ENCODE measurements around the gene IGF2R. TPM values are rescaled to one million over a fixed set of nuclear protein-coding genes. Genes with fewer than 3 reads are reported as not detected.

The IGF2R gene
- total and polyA plus RNA-seq, 2 of the 13 experiments (the other 11 are each of a cell fraction or from before 2014, with no cell fraction given) = 38.3 to 70.0 TPM

DNA sequence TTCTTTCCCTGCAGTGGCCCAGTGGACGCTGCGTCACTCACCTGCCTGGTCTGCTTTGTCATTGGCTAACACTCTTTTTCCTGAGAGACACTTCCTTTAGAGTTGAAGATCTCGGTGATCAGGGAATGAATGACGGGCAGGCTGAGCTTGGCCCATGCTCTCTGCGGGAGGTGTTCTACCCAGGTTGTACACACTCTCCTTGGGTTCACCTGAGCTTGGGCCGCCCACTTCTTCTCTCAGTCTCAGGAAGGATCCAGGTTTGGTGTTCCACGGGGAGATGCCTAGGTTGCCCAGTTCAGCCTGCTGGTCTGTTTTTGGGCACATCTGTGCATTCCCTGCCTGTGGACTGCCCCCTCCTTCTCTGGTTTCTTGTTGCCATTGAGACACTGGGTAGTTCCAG lies 86.0 kb downstream of the IGF2R start:
- FAIRE-seq = no peak
- CTCF ChIA-PET (ENCODE audit: low intra/inter-chr PET ratio, low total read pairs) = no interaction called here
- 95% methylated on average over 7 of the region's 7 CpGs for WGBS (ENCODE audit: low lambda C conversion rate)
- ATAC-seq = no peak
- H4K20me1 ChIP-seq (ENCODE audit: insufficient read depth, low read length) = no peaks in the 10 kb centered on the region
- H2AFZ ChIP-seq (ENCODE audit: low read length) = no peak overlapping the region
- H3K4me3 ChIP-seq (replicated peaks in 1 of 3; ENCODE audit: insufficient read depth in 1 of 3, low read depth in 2 of 3, low read length in 3 of 3) = no peak overlapping the region
- no TSS peak for BruUV-seq (replicated peaks)
- H3K4me1 ChIP-seq (ENCODE audit: insufficient read depth, low read length) = peaks cover 7% of the 10 kb centered on the region; the same call in 1 of the 2 replicates
- no peaks in the 10 kb centered on the region for H3K27me3 ChIP-seq (ENCODE audit: control insufficient read depth in 1 of 2, insufficient read depth in 2 of 2, low read length in 2 of 2)
- no peak for DNase-seq (ENCODE audit: low spot score)
- no peaks in the 10 kb centered on the region for H3K9me3 ChIP-seq (ENCODE audit: low read length)
- no peak overlapping the region for H3K9ac ChIP-seq (ENCODE audit: insufficient read depth, low read depth, low read length)
- intact Hi-C loops (cut with micrococcal nuclease; ENCODE audit: unreplicated experiment) (no loop called here), in situ Hi-C loops (cut with HindIII; ENCODE audit: extremely low pct_ligation_motif_present, low pct_unique_long_range_greater_than_20kb) (no loop called here)
- H3K79me2 ChIP-seq (ENCODE audit: insufficient read depth, low read length) = no peaks in the 10 kb centered on the region
- H3K36me3 ChIP-seq (replicated peaks in 1 of 2; ENCODE audit: control insufficient read depth in 1 of 2, insufficient read depth in 2 of 2, low read length in 2 of 2) = peaks cover 66 to 86% of the 10 kb centered on the region in 2 experiments
- POLR2A ChIA-PET = no interaction called here
- TF ChIP-seq ZGPAT (CRISPR knock-in tag; IDR thresholded peaks at IDR 0.05) = no peak
- TF ChIP-seq, protein P1, sequence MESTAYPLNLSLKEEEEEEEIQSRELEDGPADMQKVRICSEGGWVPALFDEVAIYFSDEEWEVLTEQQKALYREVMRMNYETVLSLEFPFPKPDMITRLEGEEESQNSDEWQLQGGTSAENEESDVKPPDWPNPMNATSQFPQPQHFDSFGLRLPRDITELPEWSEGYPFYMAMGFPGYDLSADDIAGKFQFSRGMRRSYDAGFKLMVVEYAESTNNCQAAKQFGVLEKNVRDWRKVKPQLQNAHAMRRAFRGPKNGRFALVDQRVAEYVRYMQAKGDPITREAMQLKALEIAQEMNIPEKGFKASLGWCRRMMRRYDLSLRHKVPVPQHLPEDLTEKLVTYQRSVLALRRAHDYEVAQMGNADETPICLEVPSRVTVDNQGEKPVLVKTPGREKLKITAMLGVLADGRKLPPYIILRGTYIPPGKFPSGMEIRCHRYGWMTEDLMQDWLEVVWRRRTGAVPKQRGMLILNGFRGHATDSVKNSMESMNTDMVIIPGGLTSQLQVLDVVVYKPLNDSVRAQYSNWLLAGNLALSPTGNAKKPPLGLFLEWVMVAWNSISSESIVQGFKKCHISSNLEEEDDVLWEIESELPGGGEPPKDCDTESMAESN (CRISPR knock-in tag; conservative IDR thresholded peaks at IDR 0.05) = no peak
- TF ChIP-seq, protein P2, sequence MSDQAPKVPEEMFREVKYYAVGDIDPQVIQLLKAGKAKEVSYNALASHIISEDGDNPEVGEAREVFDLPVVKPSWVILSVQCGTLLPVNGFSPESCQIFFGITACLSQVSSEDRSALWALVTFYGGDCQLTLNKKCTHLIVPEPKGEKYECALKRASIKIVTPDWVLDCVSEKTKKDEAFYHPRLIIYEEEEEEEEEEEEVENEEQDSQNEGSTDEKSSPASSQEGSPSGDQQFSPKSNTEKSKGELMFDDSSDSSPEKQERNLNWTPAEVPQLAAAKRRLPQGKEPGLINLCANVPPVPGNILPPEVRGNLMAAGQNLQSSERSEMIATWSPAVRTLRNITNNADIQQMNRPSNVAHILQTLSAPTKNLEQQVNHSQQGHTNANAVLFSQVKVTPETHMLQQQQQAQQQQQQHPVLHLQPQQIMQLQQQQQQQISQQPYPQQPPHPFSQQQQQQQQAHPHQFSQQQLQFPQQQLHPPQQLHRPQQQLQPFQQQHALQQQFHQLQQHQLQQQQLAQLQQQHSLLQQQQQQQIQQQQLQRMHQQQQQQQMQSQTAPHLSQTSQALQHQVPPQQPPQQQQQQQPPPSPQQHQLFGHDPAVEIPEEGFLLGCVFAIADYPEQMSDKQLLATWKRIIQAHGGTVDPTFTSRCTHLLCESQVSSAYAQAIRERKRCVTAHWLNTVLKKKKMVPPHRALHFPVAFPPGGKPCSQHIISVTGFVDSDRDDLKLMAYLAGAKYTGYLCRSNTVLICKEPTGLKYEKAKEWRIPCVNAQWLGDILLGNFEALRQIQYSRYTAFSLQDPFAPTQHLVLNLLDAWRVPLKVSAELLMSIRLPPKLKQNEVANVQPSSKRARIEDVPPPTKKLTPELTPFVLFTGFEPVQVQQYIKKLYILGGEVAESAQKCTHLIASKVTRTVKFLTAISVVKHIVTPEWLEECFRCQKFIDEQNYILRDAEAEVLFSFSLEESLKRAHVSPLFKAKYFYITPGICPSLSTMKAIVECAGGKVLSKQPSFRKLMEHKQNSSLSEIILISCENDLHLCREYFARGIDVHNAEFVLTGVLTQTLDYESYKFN (CRISPR knock-in tag; conservative IDR thresholded peaks at IDR 0.05) = no peak
- TF ChIP-seq SOX13 (IDR thresholded peaks at IDR 0.05) = no peak
- no peak for TF ChIP-seq SOX13 (CRISPR knock-in tag; conservative IDR thresholded peaks at IDR 0.05 in 1 of 2, IDR thresholded peaks at IDR 0.05 in 1 of 2)
- no peak for TF ChIP-seq ISL2 (CRISPR knock-in tag; IDR thresholded peaks at IDR 0.05)
- TF ChIP-seq MEIS1 (CRISPR knock-in tag; IDR thresholded peaks at IDR 0.05; ENCODE audit: borderline replicate concordance) = no peak
- no peak for TF ChIP-seq POLR2A (IDR thresholded peaks at IDR 0.05; ENCODE audit: insufficient read depth in 1 of 2, low read depth in 2 of 2, low read length in 2 of 2)
- no peak for TF ChIP-seq PHF8 (CRISPR knock-in tag; IDR thresholded peaks at IDR 0.05)
- no peak for TF ChIP-seq CHD4 (IDR thresholded peaks at IDR 0.05; ENCODE audit: borderline replicate concordance, low read length)
- no peak for TF ChIP-seq FOXO1 (CRISPR knock-in tag; IDR thresholded peaks at IDR 0.05)
- no peak for TF ChIP-seq NFRKB (IDR thresholded peaks at IDR 0.05)
- TF ChIP-seq YY1 (IDR thresholded peaks at IDR 0.05; ENCODE audit: insufficient read depth, insufficient replicate concordance, low read depth, low read length) = no peak
- TF ChIP-seq BRF2 (CRISPR knock-in tag; IDR thresholded peaks at IDR 0.05) = no peak
- no peak for TF ChIP-seq ZNF710 (CRISPR knock-in tag; IDR thresholded peaks at IDR 0.05; ENCODE audit: borderline replicate concordance)
- no peak for TF ChIP-seq ZBTB1 (CRISPR knock-in tag; IDR thresholded peaks at IDR 0.05; ENCODE audit: borderline replicate concordance)
- H3K27ac ChIP-seq (ENCODE audit: extremely low read length, insufficient read depth, low read length) = no peak overlapping the region
- H3K4me2 ChIP-seq (ENCODE audit: low read depth, low read length) = no peak overlapping the region

All from HepG2 (cell line).